Adrenal gland (tissue), 5 donors: ENCODE data around the gene CTCF.

Experiments
- CTCF ChIP-seq, 6 experiments: fragments of 450-650 bp in 4 of 6; fragments of 200-600 bp in 2 of 6; sonication (generic) in 1 of 6; IDR thresholded peaks; 1 replicate in 5 of 6; 2 replicates in 1 of 6; pipeline versions ENCODE4 v1.5.1 to v1.8.0; 2016 to 2021; ENCODE audit warnings: antibody characterized with exemption in 6 of 6, mild to moderate bottlenecking in 2 of 6, moderate library complexity in 1 of 6
- POLR2A ChIP-seq, 2 donors: fragments of 450-650 bp; IDR thresholded peaks; one replicate each; pipeline ENCODE4 v1.6.1; 2017; ENCODE audit warnings: antibody characterized with exemption in 2 of 2, mild to moderate bottlenecking in 2 of 2, moderate library complexity in 1 of 2
- donor health status: DM: no; HTN: no; CAD: no.

GRCh38 chr16:67548265-67549126 is 13.8 kb upstream of the CTCF start:
- TF ChIP-seq POLR2A (IDR thresholded peaks at IDR 0.05), result no peak
- no peak for TF ChIP-seq CTCF (IDR thresholded peaks at IDR 0.05)
